ENCODE results near the gene GBA2.

The GBA2 gene

DNA sequence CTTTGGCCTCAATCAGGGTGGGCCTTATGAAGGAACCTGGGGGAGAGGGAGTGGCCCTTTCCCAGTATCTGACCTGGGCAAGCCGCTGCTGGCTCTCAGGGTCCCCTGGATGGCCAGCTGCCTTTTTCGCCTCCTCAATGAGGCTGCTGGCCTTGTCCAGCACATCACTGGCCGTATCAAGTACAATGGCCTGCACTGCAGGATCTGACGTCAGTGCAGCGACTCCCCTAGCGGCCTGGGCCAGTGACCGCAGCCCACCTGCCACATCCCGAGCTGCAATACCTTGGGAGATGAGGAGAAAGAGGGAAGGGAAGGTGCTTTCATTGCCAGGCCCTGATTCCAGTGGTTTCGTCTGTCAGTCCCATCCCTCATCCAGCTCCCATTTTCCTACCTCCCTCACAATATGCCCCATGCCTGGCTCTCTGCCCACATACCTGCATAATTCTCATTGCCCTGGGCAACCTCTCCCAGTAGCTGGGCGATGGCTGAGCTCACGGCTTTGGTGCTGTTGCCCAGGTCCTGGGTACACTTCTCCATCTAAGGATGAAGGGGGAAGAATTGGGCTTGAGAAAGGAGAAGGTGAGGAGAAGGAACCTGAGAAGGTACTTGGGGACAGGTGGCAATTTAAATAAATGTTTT, 36.1 kb downstream of the GBA2 start:
- Histone ChIP-seq H3K27me3 (replicated peaks; ENCODE audit: control insufficient read depth, insufficient read depth, low read length) (no peaks in the 10 kb centered on the region), H3K36me3 (ENCODE audit: control insufficient read depth, insufficient read depth, low read length, severe bottlenecking) (peaks cover 96% of the 10 kb centered on the region), H3K9ac (ENCODE audit: low read length) (no peak overlapping the region), H3K4me1 (ENCODE audit: control insufficient read depth, insufficient read depth, low read length) (no peaks in the 10 kb centered on the region), H3K9me3 (ENCODE audit: control insufficient read depth, low read length) (no peaks in the 10 kb centered on the region), H3K4me3 (ENCODE audit: low read length) (no peak overlapping the region)
- no peak for DNase-seq (ENCODE audit: low read depth)

DNA sequence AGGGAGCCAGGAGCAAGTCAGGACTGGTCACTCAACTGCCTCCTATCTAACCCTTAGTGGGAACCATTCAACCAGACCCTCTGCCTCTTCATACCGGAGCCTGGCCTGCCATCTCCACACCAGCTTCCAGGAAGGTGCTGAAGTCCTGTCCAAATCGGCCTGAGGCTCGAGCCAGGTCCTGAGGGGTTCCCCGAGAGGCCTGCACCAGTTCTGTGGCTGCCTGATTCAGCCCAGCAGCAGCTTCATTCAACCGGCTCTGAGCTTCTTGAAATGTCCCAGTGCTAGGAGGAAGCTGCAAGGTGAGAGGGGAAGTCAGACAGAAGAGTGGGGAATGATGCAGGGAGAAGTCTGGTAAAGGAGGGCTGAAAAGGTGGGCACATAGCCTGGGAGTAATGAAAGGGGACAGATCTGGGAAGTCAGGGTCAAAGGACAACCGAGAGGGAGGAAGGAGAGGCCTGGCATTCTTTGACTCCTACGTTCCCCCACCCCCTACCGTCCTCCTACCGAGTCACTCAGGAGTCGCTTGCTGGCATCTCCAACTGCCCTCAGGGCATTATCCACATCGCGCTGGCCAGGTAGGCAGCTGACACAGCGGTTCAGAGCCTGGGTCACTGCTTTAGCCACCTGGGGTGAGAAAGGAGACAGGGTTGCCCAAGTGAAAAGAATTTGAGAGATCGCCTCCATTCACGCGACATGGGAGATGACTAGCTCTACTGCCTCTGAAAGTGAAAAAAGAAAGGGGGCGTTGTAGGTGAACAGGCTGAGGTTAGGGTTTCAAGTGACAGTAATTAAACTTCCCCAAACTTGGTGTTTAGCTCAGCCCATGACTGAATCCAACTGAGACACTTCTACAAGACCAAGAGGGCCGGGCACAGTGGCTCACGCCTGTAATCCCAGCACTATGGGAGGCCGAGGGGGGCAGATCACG, 37.3 kb downstream of the GBA2 start:
- H3K27me3 ChIP-seq (replicated peaks; ENCODE audit: control insufficient read depth, insufficient read depth, low read length): no peaks in the 10 kb centered on the region
- H3K36me3 ChIP-seq (ENCODE audit: control insufficient read depth, insufficient read depth, low read length, severe bottlenecking): peaks cover 96% of the 10 kb centered on the region
- no peak for DNase-seq (ENCODE audit: low read depth)
- H3K9me3 ChIP-seq (ENCODE audit: control insufficient read depth, low read length): no peaks in the 10 kb centered on the region
- no peak overlapping the region for H3K4me3 ChIP-seq (ENCODE audit: low read length)
- no peaks in the 10 kb centered on the region for H3K4me1 ChIP-seq (ENCODE audit: control insufficient read depth, insufficient read depth, low read length)
- no peak overlapping the region for H3K9ac ChIP-seq (ENCODE audit: low read length)

DNA sequence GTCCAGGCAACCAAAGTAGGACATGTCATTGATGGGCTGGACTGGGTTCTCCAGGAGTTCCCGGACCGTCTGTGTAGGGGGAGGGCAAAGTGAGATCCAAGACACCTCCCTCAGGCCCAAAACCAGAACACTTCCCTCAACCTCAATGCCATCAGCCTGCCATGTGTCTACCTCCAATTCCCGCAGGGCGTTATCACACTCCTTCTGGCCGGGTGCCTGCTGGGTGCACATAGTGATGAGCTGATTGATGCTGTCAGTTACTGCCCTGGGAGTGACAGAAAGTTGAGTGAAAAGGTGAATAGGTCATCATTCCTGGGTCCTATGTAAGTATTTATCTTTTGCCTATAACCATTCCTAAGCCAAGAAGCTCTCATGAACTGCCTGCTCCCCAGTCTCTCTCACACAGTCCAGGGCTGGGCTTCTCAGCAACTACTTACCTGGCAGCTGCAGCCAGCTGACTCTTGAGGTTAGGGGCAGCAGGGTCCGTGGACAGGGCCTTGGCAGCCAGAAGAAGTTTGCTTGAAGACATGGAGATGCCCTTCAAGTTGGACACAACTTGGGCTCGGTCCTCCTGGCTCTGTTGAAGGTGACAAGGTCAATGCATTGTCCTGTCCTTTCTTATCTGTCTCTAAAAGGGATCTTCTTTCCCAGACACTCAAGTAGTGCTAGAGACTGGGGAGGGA, 38.1 kb downstream of the GBA2 start:
- H3K27me3 ChIP-seq (replicated peaks; ENCODE audit: control insufficient read depth, insufficient read depth, low read length): no peaks in the 10 kb centered on the region
- H3K36me3 ChIP-seq (ENCODE audit: control insufficient read depth, insufficient read depth, low read length, severe bottlenecking): peaks cover 96% of the 10 kb centered on the region
- H3K9me3 ChIP-seq (ENCODE audit: control insufficient read depth, low read length): no peaks in the 10 kb centered on the region
- H3K9ac ChIP-seq (ENCODE audit: low read length): no peak overlapping the region
- DNase-seq (ENCODE audit: low read depth): no peak
- no peak overlapping the region for H3K4me3 ChIP-seq (ENCODE audit: low read length)
- H3K4me1 ChIP-seq (ENCODE audit: control insufficient read depth, insufficient read depth, low read length): no peaks in the 10 kb centered on the region

DNA sequence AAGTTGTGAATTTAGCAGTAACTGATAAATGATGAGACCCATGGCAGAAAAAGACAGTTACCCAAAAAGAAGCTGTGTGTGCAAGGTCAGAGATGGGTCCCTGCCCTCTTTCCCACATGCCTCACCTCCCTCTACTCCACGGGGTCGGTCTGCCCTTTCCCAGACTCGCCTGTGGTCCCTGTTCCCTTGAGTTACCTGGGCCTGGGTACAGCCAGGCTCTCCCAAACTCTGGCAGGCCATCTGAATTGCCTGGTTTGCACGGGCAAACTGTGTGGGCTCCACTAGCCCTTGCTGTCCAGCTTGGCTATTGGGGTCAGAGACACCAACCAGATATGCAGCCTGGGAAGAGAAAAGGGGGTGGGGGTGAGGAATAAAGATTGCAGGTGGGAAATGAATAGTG, 40.9 kb downstream of the GBA2 start:
- Histone ChIP-seq H3K4me3 (ENCODE audit: low read length) (no peak overlapping the region), H3K36me3 (ENCODE audit: control insufficient read depth, insufficient read depth, low read length, severe bottlenecking) (peaks cover 96% of the 10 kb centered on the region), H3K9me3 (ENCODE audit: control insufficient read depth, low read length) (no peaks in the 10 kb centered on the region), H3K27me3 (replicated peaks; ENCODE audit: control insufficient read depth, insufficient read depth, low read length) (no peaks in the 10 kb centered on the region), H3K4me1 (ENCODE audit: control insufficient read depth, insufficient read depth, low read length) (no peaks in the 10 kb centered on the region), H3K9ac (ENCODE audit: low read length) (no peak overlapping the region)
- no peak for DNase-seq (ENCODE audit: low read depth)

DNA sequence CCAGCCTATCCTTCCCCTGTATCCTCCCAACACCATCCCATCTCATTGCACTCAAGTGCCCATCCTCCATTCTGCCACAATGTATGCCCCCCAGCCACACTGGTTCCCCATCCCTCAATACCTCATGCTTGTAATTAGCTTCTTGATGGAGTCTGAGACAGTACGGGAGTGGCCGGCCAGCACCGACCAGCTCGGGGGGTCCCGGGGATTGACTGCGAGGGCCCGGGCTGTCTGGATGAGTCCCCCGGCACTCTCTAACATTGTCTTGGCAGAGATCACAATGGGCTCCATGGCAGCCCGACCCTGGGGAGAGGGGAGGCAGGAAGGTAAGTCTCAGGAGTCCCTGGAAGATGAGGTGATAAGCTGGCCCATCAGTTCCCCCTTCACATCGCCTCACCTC, 42.1 kb downstream of the GBA2 start:
- Histone ChIP-seq H3K9me3 (ENCODE audit: control insufficient read depth, low read length) (no peaks in the 10 kb centered on the region), H3K4me1 (ENCODE audit: control insufficient read depth, insufficient read depth, low read length) (no peaks in the 10 kb centered on the region), H3K36me3 (ENCODE audit: control insufficient read depth, insufficient read depth, low read length, severe bottlenecking) (peaks cover 94% of the 10 kb centered on the region), H3K4me3 (ENCODE audit: low read length) (no peak overlapping the region), H3K9ac (ENCODE audit: low read length) (no peak overlapping the region), H3K27me3 (replicated peaks; ENCODE audit: control insufficient read depth, insufficient read depth, low read length) (no peaks in the 10 kb centered on the region)
- no peak for DNase-seq (ENCODE audit: low read depth)

DNA sequence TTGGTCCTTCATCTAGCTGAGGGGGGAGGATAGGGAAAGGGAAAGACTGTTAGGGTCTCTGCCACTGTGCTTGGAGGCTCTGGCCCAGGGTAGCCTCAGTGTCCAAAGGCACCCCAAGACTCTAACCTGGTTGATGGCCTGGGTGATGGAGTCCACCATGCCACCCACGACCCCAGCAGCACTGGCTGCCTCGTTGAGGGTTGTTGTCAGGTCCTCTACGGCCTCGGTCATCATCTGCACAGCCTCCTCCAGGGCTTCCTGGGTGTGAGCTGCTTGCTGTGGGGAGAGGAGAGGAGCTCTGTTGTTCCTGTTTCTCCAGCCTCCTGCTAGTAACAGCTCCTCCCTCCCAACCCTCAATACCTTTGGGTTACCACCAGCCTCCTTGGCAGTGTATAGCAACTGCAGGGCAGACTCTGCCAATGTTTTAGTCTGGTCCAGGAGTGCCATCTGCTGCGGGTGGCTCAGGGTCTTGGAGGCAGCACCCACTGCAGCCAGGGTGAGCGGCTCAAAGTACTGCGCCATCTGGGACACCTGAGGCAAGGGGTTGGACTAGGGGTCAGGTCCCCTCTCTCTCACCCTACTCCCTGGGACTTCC, 43.1 kb downstream of the GBA2 start:
- DNase-seq (ENCODE audit: low read depth): no peak
- no peaks in the 10 kb centered on the region for H3K9me3 ChIP-seq (ENCODE audit: control insufficient read depth, low read length)
- no peaks in the 10 kb centered on the region for H3K27me3 ChIP-seq (replicated peaks; ENCODE audit: control insufficient read depth, insufficient read depth, low read length)
- no peak overlapping the region for H3K9ac ChIP-seq (ENCODE audit: low read length)
- peaks cover 94% of the 10 kb centered on the region for H3K36me3 ChIP-seq (ENCODE audit: control insufficient read depth, insufficient read depth, low read length, severe bottlenecking)
- H3K4me3 ChIP-seq (ENCODE audit: low read length): no peak overlapping the region
- no peaks in the 10 kb centered on the region for H3K4me1 ChIP-seq (ENCODE audit: control insufficient read depth, insufficient read depth, low read length)

DNA sequence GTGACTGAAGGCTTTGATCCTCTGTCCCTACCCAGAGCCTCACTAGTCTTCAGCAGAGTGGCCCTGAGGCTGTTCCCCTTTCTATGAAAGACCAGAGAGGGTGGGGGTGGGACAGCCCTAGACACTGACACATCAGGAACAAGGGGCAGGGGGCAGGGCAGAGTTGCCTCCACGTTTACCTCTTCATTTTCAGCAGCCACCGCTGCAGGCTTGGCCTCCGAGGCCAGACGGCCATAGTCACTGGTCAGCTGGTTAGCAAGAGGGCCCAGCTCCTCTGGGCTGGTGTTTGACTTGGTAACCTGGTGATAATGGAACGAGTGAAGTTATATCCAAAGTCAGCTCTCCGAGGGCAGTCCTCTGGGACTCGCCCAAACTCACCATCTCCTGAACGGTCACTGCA, 43.7 kb downstream of the GBA2 start:
- Histone ChIP-seq H3K9me3 (ENCODE audit: control insufficient read depth, low read length) (no peaks in the 10 kb centered on the region), H3K4me3 (ENCODE audit: low read length) (no peak overlapping the region), H3K27me3 (replicated peaks; ENCODE audit: control insufficient read depth, insufficient read depth, low read length) (no peaks in the 10 kb centered on the region), H3K9ac (ENCODE audit: low read length) (no peak overlapping the region), H3K36me3 (ENCODE audit: control insufficient read depth, insufficient read depth, low read length, severe bottlenecking) (peaks cover 94% of the 10 kb centered on the region), H3K4me1 (ENCODE audit: control insufficient read depth, insufficient read depth, low read length) (no peaks in the 10 kb centered on the region)
- no peak for DNase-seq (ENCODE audit: low read depth)

DNA sequence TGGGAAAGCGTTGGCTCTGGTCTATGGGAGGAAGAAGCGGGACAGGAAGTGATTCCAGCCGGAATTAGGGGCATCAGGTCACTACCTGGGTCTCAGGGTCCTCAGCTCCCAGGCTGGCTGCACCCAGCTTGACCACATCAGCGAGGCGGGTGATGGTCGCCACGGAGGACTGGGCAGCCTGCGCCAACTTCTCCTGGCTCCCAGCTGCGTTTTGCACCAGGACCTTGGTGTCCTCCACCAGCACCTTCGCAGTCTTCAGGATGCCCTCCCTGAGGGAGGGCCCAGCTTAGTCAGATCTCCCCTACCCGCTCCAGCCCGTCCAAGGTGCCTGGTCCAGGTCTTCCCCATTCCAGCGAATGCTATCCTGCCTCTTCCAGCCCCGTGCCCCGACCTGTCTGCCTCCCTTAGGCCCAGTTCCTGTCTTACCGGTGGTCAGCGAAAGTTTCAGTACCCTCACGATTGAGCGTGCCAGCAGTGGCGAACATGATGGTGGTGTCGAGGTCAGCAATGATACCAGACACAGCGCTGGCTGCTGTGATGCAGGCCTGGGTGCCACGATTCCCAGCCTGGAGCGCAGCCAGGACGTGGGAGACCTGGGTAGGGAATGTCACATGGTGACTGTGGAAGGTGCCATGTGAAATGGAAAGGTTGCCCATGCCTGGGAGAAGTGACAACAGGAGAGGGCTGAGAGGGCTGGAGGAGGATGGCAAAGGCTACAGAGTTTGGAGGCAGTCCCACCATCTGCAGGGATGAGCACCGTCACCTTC, 44.9 kb downstream of the GBA2 start:
- no peaks in the 10 kb centered on the region for H3K4me1 ChIP-seq (ENCODE audit: control insufficient read depth, insufficient read depth, low read length)
- no peak for DNase-seq (ENCODE audit: low read depth)
- no peaks in the 10 kb centered on the region for H3K27me3 ChIP-seq (replicated peaks; ENCODE audit: control insufficient read depth, insufficient read depth, low read length)
- H3K36me3 ChIP-seq (ENCODE audit: control insufficient read depth, insufficient read depth, low read length, severe bottlenecking): peaks cover 99% of the 10 kb centered on the region
- no peak overlapping the region for H3K9ac ChIP-seq (ENCODE audit: low read length)
- H3K9me3 ChIP-seq (ENCODE audit: control insufficient read depth, low read length): no peaks in the 10 kb centered on the region
- no peak overlapping the region for H3K4me3 ChIP-seq (ENCODE audit: low read length)

DNA sequence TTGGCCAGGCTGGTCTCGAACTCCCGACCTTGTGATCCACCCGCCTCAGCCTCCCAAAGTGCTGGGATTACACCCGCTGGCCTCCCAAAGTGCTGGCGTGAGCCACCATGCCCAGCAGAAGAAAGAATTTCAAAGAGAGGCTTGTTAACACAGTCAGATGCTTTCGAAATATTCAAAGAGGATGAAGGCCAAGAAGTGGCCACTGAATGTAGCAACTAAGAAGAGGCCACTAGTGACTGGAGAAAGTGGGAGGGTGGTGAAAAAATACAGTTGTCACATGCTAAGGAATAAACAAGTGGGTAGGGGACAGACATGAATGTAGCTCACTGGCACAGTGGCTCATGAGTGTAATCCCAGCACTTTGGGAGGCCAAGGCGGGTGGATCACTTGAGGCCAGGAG, 46.3 kb downstream of the GBA2 start:
- H3K9ac ChIP-seq (ENCODE audit: low read length): no peak overlapping the region
- H3K27me3 ChIP-seq (replicated peaks; ENCODE audit: control insufficient read depth, insufficient read depth, low read length): no peaks in the 10 kb centered on the region
- peaks cover 99% of the 10 kb centered on the region for H3K36me3 ChIP-seq (ENCODE audit: control insufficient read depth, insufficient read depth, low read length, severe bottlenecking)
- H3K4me1 ChIP-seq (ENCODE audit: control insufficient read depth, insufficient read depth, low read length): no peaks in the 10 kb centered on the region
- no peak for DNase-seq (ENCODE audit: low read depth)
- no peak overlapping the region for H3K4me3 ChIP-seq (ENCODE audit: low read length)
- no peaks in the 10 kb centered on the region for H3K9me3 ChIP-seq (ENCODE audit: control insufficient read depth, low read length)

DNA sequence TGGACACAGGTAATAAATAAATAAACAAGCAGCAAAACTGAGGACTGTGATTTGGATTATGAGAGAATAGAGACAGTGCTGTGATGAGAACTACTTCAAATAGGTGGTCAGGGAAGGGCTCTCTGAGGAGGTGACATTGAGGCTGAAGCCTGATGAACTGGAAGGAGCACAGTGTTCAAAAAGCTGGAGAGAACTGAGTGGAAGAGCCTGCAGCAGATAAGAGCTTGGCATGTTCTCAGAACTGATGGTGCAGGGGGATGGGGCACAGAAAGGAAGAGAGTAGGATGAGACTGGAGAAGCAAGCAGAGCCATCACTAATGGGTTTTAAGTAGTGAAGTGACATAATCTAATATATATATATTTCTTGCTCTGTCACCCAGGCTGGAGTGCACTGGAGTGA, 48.1 kb downstream of the GBA2 start:
- peaks cover 99% of the 10 kb centered on the region for H3K36me3 ChIP-seq (ENCODE audit: control insufficient read depth, insufficient read depth, low read length, severe bottlenecking)
- H3K4me1 ChIP-seq (ENCODE audit: control insufficient read depth, insufficient read depth, low read length): no peaks in the 10 kb centered on the region
- H3K4me3 ChIP-seq (ENCODE audit: low read length): no peak overlapping the region
- no peaks in the 10 kb centered on the region for H3K9me3 ChIP-seq (ENCODE audit: control insufficient read depth, low read length)
- H3K27me3 ChIP-seq (replicated peaks; ENCODE audit: control insufficient read depth, insufficient read depth, low read length): no peaks in the 10 kb centered on the region
- DNase-seq (ENCODE audit: low read depth): no peak
- no peak overlapping the region for H3K9ac ChIP-seq (ENCODE audit: low read length)
